K562 (cell line): Measurements from ENCODE around the gene C1QTNF12. TPM values are rescaled to one million over a fixed set of nuclear protein-coding genes. Genes with fewer than 3 reads are reported as not detected.

Experiments
- ATAC-seq: fragments of 200-7000 bp; cut with Tn5 transposase; 3 replicates; pipeline ENCODE4 v1.9.1; 2020; ENCODE audit warnings: moderate library complexity
- BruUV-seq: library from RNA; stranded (reverse); fragments of 400-500 nt; replicated peaks from 2 replicates; lab custom pipeline; 2021; lab: Mats Ljungman, UMichigan
- CTCF ChIA-PET: fragments of 300-600 bp; formaldehyde crosslinking; extraction: SDS; loops from one replicate; lab custom pipeline; 2021; ENCODE audit warnings: low intra/inter-chr PET ratio; lab: Yijun Ruan, JAX
- POLR2A ChIA-PET: fragments of 300-600, 350-650 bp; sonication (Branson Sonifier 250); formaldehyde crosslinking; extraction: SDS; loops from one replicate; lab custom pipeline; 2021; ENCODE audit warnings: antibody characterized with exemption, inconsistent platforms; lab: Yijun Ruan, JAX
- DNase-seq, 4 experiments: peaks; one replicate each; pipeline versions ENCODE4 v3.0.0 to v3.0.0-alpha.2; 2011 to 2018; ENCODE audit warnings: low spot score in 3 of 4, mixed read lengths in 3 of 4; ENCODE audit errors: extremely low read depth in 1 of 4
- FAIRE-seq: peaks from 2 replicates; lab custom pipeline; 2011; peaks lifted over from hg19 to GRCh38; lab: Jason Lieb, UNC
- H2AFZ ChIP-seq: 2 replicates; pipeline ENCODE4 v1.6.0; 2011; ENCODE audit warnings: low read depth, low read length, control low read depth, inconsistent platforms
- H3K27ac ChIP-seq: fragments of 200-600 bp; 3 replicates; pipeline ENCODE4 v1.8.0; 2011; ENCODE audit warnings: low read depth, mild to moderate bottlenecking, control low read depth, inconsistent platforms, low read length, moderate library complexity, mixed read lengths; ENCODE audit errors: extremely low read depth
- H3K27me3 ChIP-seq, 2 experiments: fragments of 300-600 bp in 1 of 2; 2 replicates in 1 of 2; 3 replicates in 1 of 2; pipeline versions ENCODE4 v1.6.0 to v1.8.0; 2011; ENCODE audit warnings: inconsistent platforms in 2 of 2, low read length in 2 of 2, mild to moderate bottlenecking in 1 of 2, mixed read lengths in 1 of 2, moderate library complexity in 1 of 2; ENCODE audit not compliant: control insufficient read depth in 2 of 2, insufficient read depth in 2 of 2
- H3K36me3 ChIP-seq: fragments of 300-600 bp; 3 replicates; pipeline ENCODE4 v1.8.0; 2011; ENCODE audit warnings: mild to moderate bottlenecking, low read length, inconsistent platforms; ENCODE audit not compliant: control insufficient read depth, insufficient read depth
- H3K4me1 ChIP-seq, 2 experiments: fragments of 200-600 bp in 1 of 2; replicated peaks in 1 of 2; 2 replicates in 1 of 2; 3 replicates in 1 of 2; pipeline versions ENCODE4 v1.5.1 to v1.8.0; 2011; ENCODE audit warnings: inconsistent platforms in 2 of 2, low read length in 2 of 2, mild to moderate bottlenecking in 1 of 2, mixed read lengths in 1 of 2, moderate library complexity in 1 of 2; ENCODE audit not compliant: control insufficient read depth in 2 of 2, insufficient read depth in 2 of 2
- H3K4me2 ChIP-seq: 2 replicates; pipeline ENCODE4 v1.6.1; 2011; ENCODE audit warnings: low read length, control low read depth, inconsistent platforms, mixed read lengths; ENCODE audit not compliant: insufficient read depth
- H3K4me3 ChIP-seq: fragments of 200-600 bp; sonication (generic), shearing (Covaris generic); 2 replicates; pipeline ENCODE4 v1.5.1; 2016; ENCODE audit warnings: control low read depth, inconsistent platforms
- H3K79me2 ChIP-seq: fragments of 200-600 bp; 3 replicates; pipeline ENCODE4 v1.8.0; 2011; ENCODE audit warnings: low read length, inconsistent platforms; ENCODE audit not compliant: control insufficient read depth, insufficient read depth
- H3K9ac ChIP-seq, 2 experiments: 2 replicates each; pipeline versions ENCODE4 v1.6.0 to v1.6.1; 2011; ENCODE audit warnings: low read depth in 2 of 2, low read length in 2 of 2, control low read depth in 1 of 2, inconsistent platforms in 1 of 2, mild to moderate bottlenecking in 1 of 2, mixed read lengths in 1 of 2; ENCODE audit not compliant: insufficient read depth in 1 of 2
- H3K9me1 ChIP-seq: one replicate; pipeline ENCODE4 v1.6.0; 2011; ENCODE audit warnings: inconsistent platforms, mild to moderate bottlenecking, low read length, moderate library complexity; ENCODE audit not compliant: control insufficient read depth, insufficient read depth
- H3K9me3 ChIP-seq: replicated peaks from 2 replicates; pipeline ENCODE4 v1.5.1; 2011; ENCODE audit warnings: low read depth, low read length, inconsistent platforms; ENCODE audit not compliant: control insufficient read depth, insufficient read depth
- H4K20me1 ChIP-seq: replicated peaks from 2 replicates; pipeline ENCODE4 v1.6.1; 2011; ENCODE audit warnings: low read length, inconsistent platforms, mixed read lengths; ENCODE audit not compliant: control insufficient read depth, insufficient read depth
- CBX3 ChIP-seq, 2 experiments: IDR thresholded peaks; 1 replicate in 1 of 2; 2 replicates in 1 of 2; pipeline ENCODE4 v1.6.1; 2012; ENCODE audit warnings: inconsistent platforms in 2 of 2, low read length in 2 of 2, borderline replicate concordance in 1 of 2, control low read depth in 1 of 2
- DMBX1 ChIP-seq: fragments of 250-450 bp; sonication (Bioruptor Pico); IDR thresholded peaks from 2 replicates; pipeline ENCODE4 v1.8.0; 2022; ENCODE audit warnings: inconsistent platforms, mild to moderate bottlenecking, moderate library complexity, borderline replicate concordance
- ETS1 ChIP-seq: conservative IDR thresholded peaks from 2 replicates; pipeline ENCODE4 v1.6.1; 2011; ENCODE audit warnings: low read depth, mild to moderate bottlenecking, low read length; ENCODE audit not compliant: control insufficient read depth
- GTF2F1 ChIP-seq: IDR thresholded peaks from 2 replicates; pipeline ENCODE4 v1.6.1; 2011; ENCODE audit warnings: low read depth, low read length, improper control_type of control experiment
- HEY1 ChIP-seq: fragments of 250-450 bp; sonication (Bioruptor Pico); IDR thresholded peaks from 2 replicates; pipeline ENCODE4 v1.5.0; 2020; ENCODE audit warnings: mild to moderate bottlenecking, moderate library complexity, borderline replicate concordance
- SIN3B ChIP-seq: fragments of 450-650 bp; IDR thresholded peaks from 2 replicates; pipeline ENCODE4 v1.6.1; 2017; ENCODE audit warnings: low read depth, mild to moderate bottlenecking, moderate library complexity
- SREBF2 ChIP-seq: sonication (generic); formaldehyde crosslinking; IDR thresholded peaks from 2 replicates; pipeline ENCODE4 v1.4.0; 2020; ENCODE audit warnings: mild to moderate bottlenecking, missing genetic modification reagents
- TFE3 ChIP-seq: fragments of 450-650 bp; formaldehyde crosslinking; IDR thresholded peaks from 2 replicates; pipeline ENCODE4 v1.4.0; 2020; ENCODE audit warnings: mild to moderate bottlenecking, mixed read lengths
- TRIM28 ChIP-seq: fragments of 450-650 bp; IDR thresholded peaks from 2 replicates; pipeline ENCODE4 v1.6.1; 2017
- YBX1 ChIP-seq: fragments of 450-650 bp; IDR thresholded peaks from 2 replicates; pipeline ENCODE4 v1.7.1; 2016; ENCODE audit warnings: mild to moderate bottlenecking
- ZNF253 ChIP-seq: fragments of 250-450 bp; sonication (Bioruptor Pico); conservative IDR thresholded peaks from 2 replicates; pipeline ENCODE4 v1.6.1; 2021; ENCODE audit warnings: mild to moderate bottlenecking
- ZNF589 ChIP-seq: fragments of 200-800 bp; sonication (Bioruptor generic); IDR thresholded peaks from 2 replicates; pipeline ENCODE4 v1.6.1; 2016; ENCODE audit warnings: low read depth, missing genetic modification characterization, missing compliant biosample characterization
- ZNF609 ChIP-seq: sonication (generic); formaldehyde crosslinking; IDR thresholded peaks from 2 replicates; pipeline ENCODE4 v1.8.1; 2023; ENCODE audit warnings: missing genetic modification reagents, mild to moderate bottlenecking, borderline replicate concordance
- ZNF764 ChIP-seq: fragments of 250-450 bp; sonication (Bioruptor Pico); IDR thresholded peaks from 2 replicates; pipeline ENCODE4 v1.4.0; 2020; ENCODE audit warnings: low read depth, mild to moderate bottlenecking, moderate library complexity
- ZNF778 ChIP-seq: fragments of 450-650 bp; formaldehyde crosslinking; IDR thresholded peaks from 2 replicates; pipeline ENCODE4 v1.4.0; 2020; ENCODE audit warnings: mild to moderate bottlenecking, moderate library complexity
- WGBS: fragments of 100-300 bp; shearing (Covaris generic); methylation state at CpG from one replicate; pipeline ENCODE4 v1.1.6; 2016; ENCODE audit warnings: low coverage, mixed read lengths; ENCODE audit not compliant: insufficient coverage; ENCODE audit errors: missing lambda C conversion rate; 5-methylcytosine and 5-hydroxymethylcytosine counted together
- in situ Hi-C: fragments of 300-500 bp; cut with MboI; formaldehyde crosslinking; loops from 4 replicates; pipeline ENCODE4 v1.15.0; 2018; ENCODE audit warnings: inconsistent platforms, mixed read lengths
- intact Hi-C: fragments of 100-400 bp; cut with micrococcal nuclease; formaldehyde crosslinking; loops from 2 replicates; pipeline ENCODE4 v1.14.2; 2022
- polyA plus RNA-seq, 8 experiments: library from polyadenylated mRNA; depleted of rRNA in 4 of 8; stranded (reverse) in 5 of 8; unstranded in 3 of 8; fragments of >200 nt; fragmentation: Nextera tagmentation in 2 of 8; fragmentation: Illumina TruSeq in 1 of 8; extraction: Ambion mirVana in 2 of 8; extraction: Trizol in 1 of 8; gene quantifications; 2 replicates each; pipeline versions ENCODE4 v1.2.1 to v1.2.3, GENCODE V29; 2011 to 2014; ENCODE audit warnings: inconsistent platforms in 1 of 8, missing spikeins in 1 of 8
- total RNA-seq, 7 experiments: library from RNA; depleted of rRNA in 6 of 7; stranded (reverse); fragments of >200 nt in 6 of 7; fragmentation: Illumina TruSeq in 2 of 7; extraction: Trizol in 2 of 7; gene quantifications; 2 replicates each; pipeline versions ENCODE4 v1.2.1 to v1.2.3, GENCODE V29; 2011 to 2021; ENCODE audit warnings: low replicate concordance in 1 of 7

The C1QTNF12 gene
- total and polyA plus RNA-seq, 9 of the 15 experiments (the other 6 are each of a cell fraction or from before 2014, with no cell fraction given): 0.11 to 4.3 (median 0.93) TPM; not detected in 3

- H3K9ac ChIP-seq: no peak overlapping the region
- H3K27me3 ChIP-seq: peaks cover 0 to 4% of the 10 kb centered on the region in 2 experiments; a peak in 2 of 5 replicates
- H3K27ac ChIP-seq: no peak overlapping the region
- no peaks in the 10 kb centered on the region for H3K9me3 ChIP-seq
- no peak overlapping the region for H2AFZ ChIP-seq
- intact Hi-C loops: no loop called here
- CTCF ChIA-PET: no interaction called here
- H3K79me2 ChIP-seq: no peaks in the 10 kb centered on the region
- BruUV-seq: no TSS peak
- in situ Hi-C loops: no loop called here
- WGBS: 41% methylated on average over 21 of the region's 21 CpGs
- no peaks in the 10 kb centered on the region for H3K36me3 ChIP-seq
- FAIRE-seq: no peak
- no peaks in the 10 kb centered on the region for H4K20me1 ChIP-seq
- no peak overlapping the region for H3K4me3 ChIP-seq
- peaks cover 0 to 44% of the 10 kb centered on the region in 2 experiments; a peak in 3 of 5 replicates for H3K4me1 ChIP-seq
- POLR2A ChIA-PET: interaction anchor here (1.4 kb wide), 1 partner anchor 11 kb away, joined by 5 read pairs; no protein-coding TSS in a partner anchor
- H3K9me1 ChIP-seq: peaks cover 3% of the 10 kb centered on the region
- ATAC-seq: no peak
- DNase-seq: no peak
- H3K4me2 ChIP-seq: no peak overlapping the region
- TF ChIP-seq ZNF778 (CRISPR knock-in tag): no peak
- TF ChIP-seq YBX1: no peak
- no peak for TF ChIP-seq TRIM28
- TF ChIP-seq ETS1: no peak
- no peak for TF ChIP-seq ZNF764 (CRISPR knock-in tag)
- TF ChIP-seq GTF2F1: no peak
- TF ChIP-seq ZNF609 (CRISPR knock-in tag): no peak
- no peak for TF ChIP-seq SREBF2 (CRISPR knock-in tag)
- TF ChIP-seq CBX3 (IDR thresholded peaks at IDR 0.05; ENCODE audit: borderline replicate concordance in 1 of 2, low read length in 2 of 2): no peak
- no peak for TF ChIP-seq HEY1 (CRISPR knock-in tag)
- no peak for TF ChIP-seq TFE3
- no peak for TF ChIP-seq SIN3B
- no peak for TF ChIP-seq ZNF253
- TF ChIP-seq ZNF589: no peak
- no peak for TF ChIP-seq DMBX1 (CRISPR knock-in tag)
Observed at GRCh38 chr1:1280782-1281481, 34.4 kb upstream of the C1QTNF12 start.
